ENCODE data around the gene PDCL2. TPM values are rescaled to one million over a fixed set of nuclear protein-coding genes. Genes with fewer than 3 reads are reported as not detected.

Gene PDCL2
- total and polyA plus RNA-seq, 9 of the 15 experiments (the other 6 are each of a cell fraction or from before 2014, with no cell fraction given), result 0.62 to 2.5 (median 1.2) TPM

GRCh38 chr4:55617587-55618197, 25.6 kb upstream of the PDCL2 start (continued):
- TF ChIP-seq ZNF174 (CRISPR knock-in tag; IDR thresholded peaks at IDR 0.05), result no peak
- no peak for TF ChIP-seq TBL1XR1 (IDR thresholded peaks at IDR 0.05; ENCODE audit: low read length in 2 of 2)
- no peak for TF ChIP-seq ZSCAN32 (CRISPR knock-in tag; IDR thresholded peaks at IDR 0.05)
- no peak for TF ChIP-seq ZNF184 (CRISPR knock-in tag; IDR thresholded peaks at IDR 0.05)
- TF ChIP-seq, protein P1, sequence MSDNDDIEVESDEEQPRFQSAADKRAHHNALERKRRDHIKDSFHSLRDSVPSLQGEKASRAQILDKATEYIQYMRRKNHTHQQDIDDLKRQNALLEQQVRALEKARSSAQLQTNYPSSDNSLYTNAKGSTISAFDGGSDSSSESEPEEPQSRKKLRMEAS (CRISPR knock-in tag; IDR thresholded peaks at IDR 0.05), result no peak
- TF ChIP-seq UBTF (IDR thresholded peaks at IDR 0.05; ENCODE audit: borderline replicate concordance in 1 of 2, low read depth in 2 of 2, low read length in 2 of 2), result no peak
- no peak for TF ChIP-seq ZNF76 (CRISPR knock-in tag; IDR thresholded peaks at IDR 0.05; ENCODE audit: borderline replicate concordance)
- TF ChIP-seq PTRF (tag; IDR thresholded peaks at IDR 0.05), result no peak
- TF ChIP-seq, protein P2, sequence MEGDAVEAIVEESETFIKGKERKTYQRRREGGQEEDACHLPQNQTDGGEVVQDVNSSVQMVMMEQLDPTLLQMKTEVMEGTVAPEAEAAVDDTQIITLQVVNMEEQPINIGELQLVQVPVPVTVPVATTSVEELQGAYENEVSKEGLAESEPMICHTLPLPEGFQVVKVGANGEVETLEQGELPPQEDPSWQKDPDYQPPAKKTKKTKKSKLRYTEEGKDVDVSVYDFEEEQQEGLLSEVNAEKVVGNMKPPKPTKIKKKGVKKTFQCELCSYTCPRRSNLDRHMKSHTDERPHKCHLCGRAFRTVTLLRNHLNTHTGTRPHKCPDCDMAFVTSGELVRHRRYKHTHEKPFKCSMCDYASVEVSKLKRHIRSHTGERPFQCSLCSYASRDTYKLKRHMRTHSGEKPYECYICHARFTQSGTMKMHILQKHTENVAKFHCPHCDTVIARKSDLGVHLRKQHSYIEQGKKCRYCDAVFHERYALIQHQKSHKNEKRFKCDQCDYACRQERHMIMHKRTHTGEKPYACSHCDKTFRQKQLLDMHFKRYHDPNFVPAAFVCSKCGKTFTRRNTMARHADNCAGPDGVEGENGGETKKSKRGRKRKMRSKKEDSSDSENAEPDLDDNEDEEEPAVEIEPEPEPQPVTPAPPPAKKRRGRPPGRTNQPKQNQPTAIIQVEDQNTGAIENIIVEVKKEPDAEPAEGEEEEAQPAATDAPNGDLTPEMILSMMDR (IDR thresholded peaks at IDR 0.05 in 2 of 3, conservative IDR thresholded peaks at IDR 0.05 in 1 of 3; ENCODE audit: insufficient read depth in 2 of 3, low read depth in 1 of 3, low read length in 3 of 3), result no peak

All from K562 (cell line).